ENCODE data around the gene KNDC1. TPM values are rescaled to one million over a fixed set of nuclear protein-coding genes. Genes with fewer than 3 reads are reported as not detected.

KNDC1 gene
- polyA plus RNA-seq, 1 experiment, result 1.0 TPM

DNA sequence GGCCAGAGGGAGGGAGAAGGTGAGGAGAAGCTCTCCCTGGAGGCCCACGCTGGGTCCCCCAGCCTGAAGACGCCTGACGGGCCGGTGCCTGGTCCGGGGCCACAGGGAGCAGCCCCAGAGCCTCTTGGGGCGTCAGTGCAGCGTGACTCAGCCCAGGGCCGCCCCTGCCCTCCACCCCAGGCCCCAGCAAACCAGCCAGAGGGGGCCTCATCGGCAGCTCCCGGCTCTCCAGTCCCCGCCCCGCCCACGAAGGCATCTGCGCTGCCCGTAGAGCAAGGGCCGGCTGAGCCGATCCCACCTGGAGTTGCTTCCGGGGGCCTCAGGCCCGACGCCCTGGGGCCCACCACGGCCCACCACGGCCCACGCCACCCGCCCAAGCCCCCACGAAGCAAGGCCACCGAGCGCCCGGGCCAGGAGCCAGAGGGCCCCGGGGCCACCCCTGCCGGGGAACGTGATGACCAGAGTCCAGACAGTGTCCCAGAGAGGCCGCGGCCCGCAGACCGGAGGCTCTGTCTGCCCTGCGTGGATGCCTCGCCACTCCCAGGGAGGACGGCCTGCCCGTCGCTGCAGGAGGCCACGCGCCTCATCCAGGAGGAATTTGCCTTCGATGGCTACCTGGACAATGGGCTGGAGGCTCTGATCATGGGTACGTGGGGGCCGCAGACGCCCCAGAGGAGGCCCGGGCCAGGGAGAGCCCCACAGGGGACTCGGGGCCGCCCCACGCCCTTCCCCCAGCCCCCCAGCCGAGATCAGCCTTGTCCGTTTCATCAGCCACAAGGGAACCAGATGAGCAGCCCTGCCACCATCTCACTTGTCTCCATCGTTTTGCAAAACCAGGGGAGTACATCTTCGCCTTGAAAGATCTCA lies 38.8 kb downstream of the KNDC1 start:
- ChIA-PET POLR2A (no interaction called here), CTCF (no interaction called here)
- TF ChIP-seq, protein P1, sequence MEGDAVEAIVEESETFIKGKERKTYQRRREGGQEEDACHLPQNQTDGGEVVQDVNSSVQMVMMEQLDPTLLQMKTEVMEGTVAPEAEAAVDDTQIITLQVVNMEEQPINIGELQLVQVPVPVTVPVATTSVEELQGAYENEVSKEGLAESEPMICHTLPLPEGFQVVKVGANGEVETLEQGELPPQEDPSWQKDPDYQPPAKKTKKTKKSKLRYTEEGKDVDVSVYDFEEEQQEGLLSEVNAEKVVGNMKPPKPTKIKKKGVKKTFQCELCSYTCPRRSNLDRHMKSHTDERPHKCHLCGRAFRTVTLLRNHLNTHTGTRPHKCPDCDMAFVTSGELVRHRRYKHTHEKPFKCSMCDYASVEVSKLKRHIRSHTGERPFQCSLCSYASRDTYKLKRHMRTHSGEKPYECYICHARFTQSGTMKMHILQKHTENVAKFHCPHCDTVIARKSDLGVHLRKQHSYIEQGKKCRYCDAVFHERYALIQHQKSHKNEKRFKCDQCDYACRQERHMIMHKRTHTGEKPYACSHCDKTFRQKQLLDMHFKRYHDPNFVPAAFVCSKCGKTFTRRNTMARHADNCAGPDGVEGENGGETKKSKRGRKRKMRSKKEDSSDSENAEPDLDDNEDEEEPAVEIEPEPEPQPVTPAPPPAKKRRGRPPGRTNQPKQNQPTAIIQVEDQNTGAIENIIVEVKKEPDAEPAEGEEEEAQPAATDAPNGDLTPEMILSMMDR (IDR thresholded peaks at IDR 0.05; ENCODE audit: insufficient read depth, low read depth, low read length), result no peak
- Histone ChIP-seq H3K4me3 (ENCODE audit: low read depth, low read length) (no peak overlapping the region), H3K36me3 (ENCODE audit: control insufficient read depth, insufficient read depth, low read length) (no peaks in the 10 kb centered on the region), H3K27me3 (ENCODE audit: control insufficient read depth, insufficient read depth, low read length) (no peaks in the 10 kb centered on the region)
- DNase-seq (ENCODE audit: low read depth), result no peak

- ChIA-PET CTCF (no interaction called here), POLR2A (no interaction called here)
- Histone ChIP-seq H3K27me3 (ENCODE audit: control insufficient read depth, insufficient read depth, low read length) (no peaks in the 10 kb centered on the region), H3K36me3 (ENCODE audit: control insufficient read depth, insufficient read depth, low read length) (no peaks in the 10 kb centered on the region), H3K4me3 (ENCODE audit: low read depth, low read length) (no peak overlapping the region)
- no peak for DNase-seq (ENCODE audit: low read depth)
- TF ChIP-seq, protein P1 (IDR thresholded peaks at IDR 0.05; ENCODE audit: insufficient read depth, low read depth, low read length), result no peak
Observed at GRCh38 chr10:133199488-133199885, 39.5 kb downstream of the KNDC1 start.

DNA sequence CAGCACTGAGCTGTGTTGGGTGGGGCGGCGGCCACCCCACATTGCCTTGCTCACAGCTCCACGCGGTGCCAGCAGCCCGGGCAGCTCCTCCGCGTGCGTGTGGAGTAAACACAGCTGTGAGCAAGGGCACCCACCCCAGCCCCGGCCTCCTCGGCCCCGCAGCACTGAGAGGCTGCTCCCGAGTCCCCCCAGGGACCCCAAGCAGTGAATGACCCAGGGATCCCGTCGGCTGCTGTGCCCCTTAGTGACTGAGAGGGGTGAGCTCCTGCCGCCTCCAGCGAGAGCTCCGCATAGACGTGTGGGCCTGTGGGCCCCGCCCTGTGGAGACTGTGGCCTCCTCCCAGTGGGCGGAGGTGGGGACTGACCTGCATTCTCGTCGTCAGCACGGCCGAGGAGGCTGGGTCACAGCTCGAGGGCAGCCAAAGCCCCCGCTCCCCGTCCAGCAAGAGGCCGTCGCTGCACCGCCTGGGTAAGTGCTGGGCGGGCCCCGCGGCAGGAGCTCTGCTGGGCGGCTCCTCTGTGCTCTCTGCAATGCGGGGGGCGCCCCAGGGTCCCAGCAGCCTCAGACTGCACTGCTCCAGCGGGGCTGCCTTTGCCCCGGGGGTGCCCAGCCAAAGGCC lies 40.1 kb downstream of the KNDC1 start:
- TF ChIP-seq, protein P1 (IDR thresholded peaks at IDR 0.05; ENCODE audit: insufficient read depth, low read depth, low read length), result no peak
- CTCF ChIA-PET, result no interaction called here
- no peaks in the 10 kb centered on the region for H3K27me3 ChIP-seq (ENCODE audit: control insufficient read depth, insufficient read depth, low read length)
- no peak for DNase-seq (ENCODE audit: low read depth)
- POLR2A ChIA-PET, result no interaction called here
- no peak overlapping the region for H3K4me3 ChIP-seq (ENCODE audit: low read depth, low read length)
- H3K36me3 ChIP-seq (ENCODE audit: control insufficient read depth, insufficient read depth, low read length), result no peaks in the 10 kb centered on the region

DNA sequence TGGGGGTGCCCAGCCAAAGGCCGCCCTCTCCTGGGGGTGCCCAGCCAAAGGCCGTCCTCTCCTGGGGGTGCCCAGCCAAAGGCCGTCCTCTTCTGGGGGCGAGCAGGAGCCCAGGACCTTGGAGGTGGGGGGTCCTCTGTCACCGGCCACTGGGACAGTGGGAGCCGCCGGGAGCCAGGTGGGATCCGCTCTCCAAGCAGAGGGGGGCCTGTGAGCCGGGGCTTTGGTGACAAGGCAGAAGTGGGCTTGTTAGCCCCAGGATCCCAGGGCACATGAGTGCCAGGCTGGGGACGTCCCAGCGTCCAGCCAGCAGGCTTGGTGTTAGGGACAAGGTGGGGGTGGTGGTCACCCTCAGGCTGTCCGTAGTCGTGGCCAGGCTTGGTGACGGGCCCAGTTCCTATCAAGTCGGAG lies 40.6 kb downstream of the KNDC1 start:
- TF ChIP-seq, protein P1 (IDR thresholded peaks at IDR 0.05; ENCODE audit: insufficient read depth, low read depth, low read length), result no peak
- Histone ChIP-seq H3K36me3 (ENCODE audit: control insufficient read depth, insufficient read depth, low read length) (no peaks in the 10 kb centered on the region), H3K4me3 (ENCODE audit: low read depth, low read length) (no peak overlapping the region), H3K27me3 (ENCODE audit: control insufficient read depth, insufficient read depth, low read length) (no peaks in the 10 kb centered on the region)
- CTCF ChIA-PET, result no interaction called here
- POLR2A ChIA-PET, result no interaction called here
- DNase-seq (ENCODE audit: low read depth), result no peak

GRCh38 chr10:133201151-133201947 lies 41.3 kb downstream of the KNDC1 start:
- CTCF ChIA-PET, result no interaction called here
- Histone ChIP-seq H3K36me3 (ENCODE audit: control insufficient read depth, insufficient read depth, low read length) (no peaks in the 10 kb centered on the region), H3K27me3 (ENCODE audit: control insufficient read depth, insufficient read depth, low read length) (no peaks in the 10 kb centered on the region), H3K4me3 (ENCODE audit: low read depth, low read length) (no peak overlapping the region)
- TF ChIP-seq, protein P1 (IDR thresholded peaks at IDR 0.05; ENCODE audit: insufficient read depth, low read depth, low read length), result no peak
- DNase-seq (ENCODE audit: low read depth), result no peak
- POLR2A ChIA-PET, result no interaction called here
